Brain microvascular endothelial cell (primary cell): ENCODE data around the gene CHCHD3.

Source experiments
- DNase-seq: peaks from one replicate; pipeline ENCODE4 v3.0.0-alpha.2; 2020
- H3K27ac ChIP-seq: fragments of 250-450 bp; sonication (Bioruptor Pico); 2 replicates; pipeline ENCODE4 v1.5.1; 2020; ENCODE audit warnings: mild to moderate bottlenecking, moderate library complexity
- H3K27me3 ChIP-seq: fragments of 250-450 bp; sonication (Bioruptor Pico); replicated peaks from 2 replicates; pipeline ENCODE4 v1.5.1; 2020; ENCODE audit warnings: mild to moderate bottlenecking
- H3K36me3 ChIP-seq: fragments of 250-450 bp; sonication (Bioruptor Pico); replicated peaks from 2 replicates; pipeline ENCODE4 v1.5.1; 2020; ENCODE audit warnings: mild to moderate bottlenecking
- H3K4me3 ChIP-seq: 2 replicates; pipeline ENCODE4 v1.5.1; 2011; ENCODE audit warnings: low read depth, mild to moderate bottlenecking, control low read depth, low read length, moderate library complexity
- in situ Hi-C: cut with HindIII; loops from 2 replicates; pipeline ENCODE4 v1.10.0; 2017; ENCODE audit warnings: low sequenced_read_pairs, low pct_ligation_motif_present
- TF ChIP-seq, protein P1 (sequence below): IDR thresholded peaks from 2 replicates; pipeline ENCODE4 v1.5.1; 2011; ENCODE audit warnings: low read depth, mild to moderate bottlenecking, moderate library complexity, low read length, control low read depth, inconsistent platforms; ENCODE audit errors: missing control alignments

CHCHD3 gene

DNA sequence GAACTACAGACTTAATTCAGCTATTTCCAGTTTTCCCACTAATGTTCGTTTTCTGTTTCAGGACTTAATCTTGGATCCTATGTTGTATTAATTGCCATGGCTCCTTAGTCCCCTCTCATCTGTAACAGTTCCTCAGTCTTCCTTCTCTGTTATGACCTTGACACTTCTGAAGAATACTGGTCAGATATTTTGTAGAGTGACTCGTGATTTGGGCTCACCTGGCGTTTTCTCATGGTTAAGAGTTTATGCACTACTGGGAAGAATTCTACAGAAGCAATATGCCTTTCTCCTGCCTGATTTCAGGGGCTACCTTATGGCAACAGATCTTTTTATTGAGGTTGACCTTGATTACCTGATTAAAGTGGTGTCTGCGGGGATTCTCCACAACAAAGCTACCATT is 239.4 kb downstream of the CHCHD3 start:
- no peak overlapping the region for H3K4me3 ChIP-seq
- DNase-seq, result no peak
- H3K27ac ChIP-seq, result no peak overlapping the region
- TF ChIP-seq, protein P1, sequence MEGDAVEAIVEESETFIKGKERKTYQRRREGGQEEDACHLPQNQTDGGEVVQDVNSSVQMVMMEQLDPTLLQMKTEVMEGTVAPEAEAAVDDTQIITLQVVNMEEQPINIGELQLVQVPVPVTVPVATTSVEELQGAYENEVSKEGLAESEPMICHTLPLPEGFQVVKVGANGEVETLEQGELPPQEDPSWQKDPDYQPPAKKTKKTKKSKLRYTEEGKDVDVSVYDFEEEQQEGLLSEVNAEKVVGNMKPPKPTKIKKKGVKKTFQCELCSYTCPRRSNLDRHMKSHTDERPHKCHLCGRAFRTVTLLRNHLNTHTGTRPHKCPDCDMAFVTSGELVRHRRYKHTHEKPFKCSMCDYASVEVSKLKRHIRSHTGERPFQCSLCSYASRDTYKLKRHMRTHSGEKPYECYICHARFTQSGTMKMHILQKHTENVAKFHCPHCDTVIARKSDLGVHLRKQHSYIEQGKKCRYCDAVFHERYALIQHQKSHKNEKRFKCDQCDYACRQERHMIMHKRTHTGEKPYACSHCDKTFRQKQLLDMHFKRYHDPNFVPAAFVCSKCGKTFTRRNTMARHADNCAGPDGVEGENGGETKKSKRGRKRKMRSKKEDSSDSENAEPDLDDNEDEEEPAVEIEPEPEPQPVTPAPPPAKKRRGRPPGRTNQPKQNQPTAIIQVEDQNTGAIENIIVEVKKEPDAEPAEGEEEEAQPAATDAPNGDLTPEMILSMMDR, result no peak
- H3K36me3 ChIP-seq, result no peaks in the 10 kb centered on the region
- in situ Hi-C loops, result no loop called here
- H3K27me3 ChIP-seq, result no peaks in the 10 kb centered on the region

GRCh38 chr7:132840199-132840598 is 241.7 kb downstream of the CHCHD3 start:
- H3K27me3 ChIP-seq, result no peaks in the 10 kb centered on the region
- TF ChIP-seq, protein P1, result no peak
- H3K4me3 ChIP-seq, result no peak overlapping the region
- in situ Hi-C loops, result no loop called here
- no peaks in the 10 kb centered on the region for H3K36me3 ChIP-seq
- no peak overlapping the region for H3K27ac ChIP-seq
- no peak for DNase-seq

DNA sequence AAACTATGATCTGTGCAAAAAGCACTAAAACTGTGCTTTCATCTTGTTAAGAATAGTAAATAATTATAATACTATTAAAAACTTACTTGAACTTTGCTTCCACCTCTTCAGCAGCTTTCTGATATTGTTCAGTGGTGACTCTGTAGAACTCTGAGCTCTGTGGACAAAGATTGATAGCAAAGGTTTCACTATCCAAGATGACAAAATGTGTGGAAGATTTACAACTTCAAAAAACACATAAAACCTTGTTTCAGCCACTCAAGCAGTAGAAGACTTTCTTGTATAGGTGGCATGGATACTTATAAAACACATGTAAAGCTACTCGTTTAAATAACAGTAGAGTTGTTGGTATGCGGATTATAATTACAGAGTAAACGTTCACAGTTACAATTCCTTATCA is 243.6 kb downstream of the CHCHD3 start:
- in situ Hi-C loops, result no loop called here
- Histone ChIP-seq H3K36me3 (no peaks in the 10 kb centered on the region), H3K4me3 (no peak overlapping the region), H3K27me3 (no peaks in the 10 kb centered on the region), H3K27ac (no peak overlapping the region)
- TF ChIP-seq, protein P1, result no peak
- no peak for DNase-seq

- Histone ChIP-seq H3K4me3 (no peak overlapping the region), H3K27me3 (no peaks in the 10 kb centered on the region), H3K36me3 (no peaks in the 10 kb centered on the region), H3K27ac (no peak overlapping the region)
- TF ChIP-seq, protein P1, result no peak
- in situ Hi-C loops, result no loop called here
- DNase-seq, result no peak
These were observed 244.4 kb downstream of the CHCHD3 start for GRCh38 chr7:132837529-132837928.

GRCh38 chr7:132836746-132837145 is 245.1 kb downstream of the CHCHD3 start:
- H3K27me3 ChIP-seq, result no peaks in the 10 kb centered on the region
- no peak overlapping the region for H3K27ac ChIP-seq
- TF ChIP-seq, protein P1, result no peak
- no peak overlapping the region for H3K4me3 ChIP-seq
- in situ Hi-C loops, result no loop called here
- DNase-seq, result peak; percentile 65
- H3K36me3 ChIP-seq, result no peaks in the 10 kb centered on the region

GRCh38 chr7:132830941-132831340 is 250.9 kb downstream of the CHCHD3 start:
- H3K27ac ChIP-seq, result no peak overlapping the region
- TF ChIP-seq, protein P1, result no peak
- in situ Hi-C loops, result no loop called here

More at GRCh38 chr7:132830941-132831340, 250.9 kb downstream of the CHCHD3 start:
- no peak for DNase-seq
- no peak overlapping the region for H3K4me3 ChIP-seq
- H3K36me3 ChIP-seq, result no peaks in the 10 kb centered on the region
- no peaks in the 10 kb centered on the region for H3K27me3 ChIP-seq
